ENCODE measurements around the gene TRAF4.

Gene TRAF4

DNA sequence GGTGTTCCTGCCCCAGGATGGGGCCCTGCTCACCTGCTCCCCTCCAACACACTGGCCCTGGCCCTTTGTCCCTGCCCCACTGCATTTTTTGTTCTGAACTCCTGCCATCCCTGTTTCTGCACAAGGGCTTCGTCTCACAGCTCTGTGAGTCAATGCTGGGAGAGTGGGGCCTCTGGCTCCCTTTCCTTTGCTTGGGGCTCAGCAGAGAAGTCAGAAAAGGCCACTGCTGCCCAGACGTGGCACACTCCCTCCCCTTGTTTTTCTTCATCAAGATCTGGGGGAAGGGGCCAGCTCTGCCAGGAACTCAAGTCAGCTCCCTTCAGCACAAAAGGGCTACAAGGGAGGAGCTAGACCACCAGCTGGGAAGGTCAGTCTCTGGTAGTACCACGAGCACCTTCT, 41.1 kb upstream of the TRAF4 start:
- Histone ChIP-seq H3K79me1 (ENCODE audit: low read length) (no peaks in the 10 kb centered on the region), H3K4me2 (ENCODE audit: low read length) (no peak overlapping the region), H2AK5ac (ENCODE audit: low read length) (no peak overlapping the region), H3K4ac (ENCODE audit: low read depth, low read length) (no peak overlapping the region), H2BK5ac (ENCODE audit: low read length) (no peak overlapping the region), H2BK15ac (replicated peaks; ENCODE audit: low read depth) (no peak overlapping the region), H3K36me3 (ENCODE audit: control insufficient read depth, insufficient read depth, low read length) (peaks cover 30% of the 10 kb centered on the region), H4K5ac (ENCODE audit: low read length) (no peak overlapping the region), H3K56ac (ENCODE audit: low read length) (no peak overlapping the region), H3K79me2 (ENCODE audit: control insufficient read depth, insufficient read depth, low read length) (no peaks in the 10 kb centered on the region), H2BK120ac (ENCODE audit: low read depth, low read length) (no peak overlapping the region), H3K4me3 (ENCODE audit: low read length) (no peak overlapping the region), H3K27ac (ENCODE audit: low read depth, low read length) (no peak overlapping the region), H3K27me3 (ENCODE audit: insufficient read depth, low read length, poor library complexity) (no peaks in the 10 kb centered on the region), H3K9ac (ENCODE audit: low read length) (no peak overlapping the region), H3K4me1 (ENCODE audit: control insufficient read depth, low read depth, low read length) (no peaks in the 10 kb centered on the region), H3K23ac (ENCODE audit: low read length) (no peak overlapping the region), H4K8ac (ENCODE audit: low read depth, low read length) (no peak overlapping the region), H3K18ac (ENCODE audit: low read length) (no peak overlapping the region)
- DNase-seq = no peak
- WGBS (ENCODE audit: extremely low coverage, insufficient coverage, low lambda C conversion rate) = no CpG with 5 or more reads among the region's 3 CpGs

DNA sequence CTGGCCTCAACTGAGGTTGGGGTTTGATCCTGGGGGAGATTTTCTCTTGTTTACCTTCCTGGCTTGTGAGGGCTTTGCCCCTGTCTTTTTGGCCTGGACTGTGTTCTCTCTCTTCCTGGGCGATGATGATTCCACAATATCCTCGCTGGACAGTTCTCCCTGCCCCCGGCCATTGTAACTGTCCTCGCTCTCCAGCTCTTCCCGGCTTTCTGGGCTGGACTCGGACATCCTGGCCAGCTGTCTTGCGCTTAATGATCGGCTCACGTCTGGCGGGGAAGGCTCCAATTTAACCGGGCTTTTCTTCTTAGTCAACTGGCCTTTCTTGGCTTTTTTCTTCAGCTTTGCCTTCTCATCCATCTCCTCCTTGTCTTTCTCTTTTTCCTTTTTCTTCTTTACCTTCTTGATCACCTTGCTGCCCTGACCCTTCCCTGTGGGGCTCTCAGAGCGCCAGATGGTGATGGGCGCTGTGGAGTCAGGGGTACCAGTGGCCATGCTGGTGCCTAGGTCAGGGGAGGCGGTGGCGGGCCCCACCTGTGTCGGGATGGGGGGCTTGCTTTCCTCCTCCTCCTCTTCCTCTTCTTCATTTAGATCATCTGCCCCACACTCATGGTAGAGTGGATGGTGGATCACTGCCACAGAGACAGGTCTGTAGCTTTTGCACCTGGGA, 40.1 kb upstream of the TRAF4 start:
- no peak overlapping the region for H3K4me3 ChIP-seq (ENCODE audit: low read length)
- no peak overlapping the region for H3K18ac ChIP-seq (ENCODE audit: low read length)
- H3K79me1 ChIP-seq (ENCODE audit: low read length) = no peaks in the 10 kb centered on the region

DNA sequence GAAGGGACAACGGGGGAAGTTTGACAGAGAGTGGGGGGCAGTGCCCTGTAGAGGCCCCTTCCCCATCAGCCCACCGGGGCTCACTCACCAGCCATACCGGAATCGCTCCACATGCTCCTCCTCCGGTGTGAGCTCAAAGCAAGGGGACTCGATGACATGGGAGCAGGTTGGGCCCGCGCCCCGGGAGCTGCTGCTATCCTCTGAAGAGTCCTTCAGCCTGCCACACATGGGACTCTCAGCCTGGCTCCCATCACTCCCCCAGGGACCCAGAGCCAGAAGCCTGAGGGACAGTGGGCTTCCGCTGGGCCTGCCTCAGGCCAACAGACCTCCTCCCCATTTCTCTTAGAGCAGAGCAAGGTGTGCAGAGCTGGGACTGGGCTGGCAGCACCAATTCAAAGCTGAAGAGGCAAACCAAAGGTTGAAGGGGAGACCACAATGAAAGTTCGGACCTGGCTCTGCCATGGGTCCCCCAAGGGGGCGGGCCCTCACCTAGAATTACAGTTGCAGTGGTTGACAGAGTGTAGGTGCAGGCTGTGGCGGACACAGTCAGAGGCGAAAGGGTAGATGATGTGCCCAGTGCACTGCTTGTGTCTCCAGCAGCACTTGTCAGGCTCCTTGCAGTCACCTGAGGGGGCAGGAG, 39.5 kb upstream of the TRAF4 start:
- no CpG with 5 or more reads among the region's 14 CpGs for WGBS (ENCODE audit: extremely low coverage, insufficient coverage, low lambda C conversion rate)

More for the DNA sequence above, 40.1 kb upstream of the TRAF4 start:
- no peak overlapping the region for H2BK5ac ChIP-seq (ENCODE audit: low read length)
- WGBS (ENCODE audit: extremely low coverage, insufficient coverage, low lambda C conversion rate) = no CpG with 5 or more reads among the region's 16 CpGs
- no peak overlapping the region for H3K27ac ChIP-seq (ENCODE audit: low read depth, low read length)
- H4K8ac ChIP-seq (ENCODE audit: low read depth, low read length) = no peak overlapping the region
- H3K4me2 ChIP-seq (ENCODE audit: low read length) = no peak overlapping the region
- H3K27me3 ChIP-seq (ENCODE audit: insufficient read depth, low read length, poor library complexity) = no peaks in the 10 kb centered on the region
- DNase-seq = no peak
- H3K4me1 ChIP-seq (ENCODE audit: control insufficient read depth, low read depth, low read length) = no peaks in the 10 kb centered on the region
- H3K23ac ChIP-seq (ENCODE audit: low read length) = no peak overlapping the region
- no peaks in the 10 kb centered on the region for H3K79me2 ChIP-seq (ENCODE audit: control insufficient read depth, insufficient read depth, low read length)
- H2AK5ac ChIP-seq (ENCODE audit: low read length) = no peak overlapping the region
- H4K5ac ChIP-seq (ENCODE audit: low read length) = no peak overlapping the region
- H3K9ac ChIP-seq (ENCODE audit: low read length) = no peak overlapping the region
- H3K36me3 ChIP-seq (ENCODE audit: control insufficient read depth, insufficient read depth, low read length) = peaks cover 24% of the 10 kb centered on the region
- H3K56ac ChIP-seq (ENCODE audit: low read length) = no peak overlapping the region
- H3K4ac ChIP-seq (ENCODE audit: low read depth, low read length) = no peak overlapping the region
- H2BK15ac ChIP-seq (replicated peaks; ENCODE audit: low read depth) = no peak overlapping the region
- no peak overlapping the region for H2BK120ac ChIP-seq (ENCODE audit: low read depth, low read length)

DNA sequence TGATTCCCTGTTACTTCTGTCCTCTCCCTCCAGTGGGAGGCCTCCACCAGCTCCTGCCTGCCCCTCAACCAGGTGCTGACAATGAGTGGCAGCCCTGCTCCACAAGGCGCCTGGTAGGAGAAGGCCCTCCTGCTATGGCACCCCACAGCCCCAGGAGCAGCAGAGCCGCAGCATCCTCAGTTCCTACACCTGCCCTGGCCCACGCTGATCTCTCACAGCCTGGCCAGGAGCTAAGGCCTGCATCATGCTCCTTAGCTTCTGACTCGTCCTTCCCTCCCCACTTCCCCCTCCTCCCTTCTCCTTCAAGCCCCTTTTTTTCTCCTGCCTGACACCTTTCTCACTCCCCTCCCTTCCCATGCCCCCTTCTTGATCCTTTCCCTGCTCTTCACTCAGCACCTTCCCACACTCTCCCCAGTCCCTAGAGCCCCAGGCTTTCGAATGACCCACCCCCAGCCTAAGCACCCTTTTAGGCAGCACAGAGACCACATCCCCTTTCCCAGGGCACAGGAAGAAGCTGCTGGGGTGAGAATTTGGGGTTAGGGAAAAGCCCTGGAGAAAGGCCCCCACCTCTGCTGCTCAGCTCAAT, 38.6 kb upstream of the TRAF4 start:
- Histone ChIP-seq H3K27me3 (ENCODE audit: insufficient read depth, low read length, poor library complexity) (no peaks in the 10 kb centered on the region), H3K36me3 (ENCODE audit: control insufficient read depth, insufficient read depth, low read length) (peaks cover 11% of the 10 kb centered on the region), H3K23ac (ENCODE audit: low read length) (no peak overlapping the region)

More for the DNA sequence above, 39.5 kb upstream of the TRAF4 start:
- Histone ChIP-seq H3K4me2 (ENCODE audit: low read length) (no peak overlapping the region), H3K18ac (ENCODE audit: low read length) (no peak overlapping the region), H3K23ac (ENCODE audit: low read length) (no peak overlapping the region), H3K27me3 (ENCODE audit: insufficient read depth, low read length, poor library complexity) (no peaks in the 10 kb centered on the region), H2BK5ac (ENCODE audit: low read length) (no peak overlapping the region), H3K36me3 (ENCODE audit: control insufficient read depth, insufficient read depth, low read length) (peaks cover 17% of the 10 kb centered on the region), H3K4ac (ENCODE audit: low read depth, low read length) (no peak overlapping the region), H3K4me1 (ENCODE audit: control insufficient read depth, low read depth, low read length) (no peaks in the 10 kb centered on the region), H2BK120ac (ENCODE audit: low read depth, low read length) (no peak overlapping the region), H4K5ac (ENCODE audit: low read length) (no peak overlapping the region), H2AK5ac (ENCODE audit: low read length) (no peak overlapping the region), H3K79me1 (ENCODE audit: low read length) (no peaks in the 10 kb centered on the region), H3K9ac (ENCODE audit: low read length) (no peak overlapping the region), H4K8ac (ENCODE audit: low read depth, low read length) (no peak overlapping the region), H3K27ac (ENCODE audit: low read depth, low read length) (no peak overlapping the region), H3K56ac (ENCODE audit: low read length) (no peak overlapping the region), H3K4me3 (ENCODE audit: low read length) (no peak overlapping the region), H3K79me2 (ENCODE audit: control insufficient read depth, insufficient read depth, low read length) (no peaks in the 10 kb centered on the region), H2BK15ac (replicated peaks; ENCODE audit: low read depth) (no peak overlapping the region)
- DNase-seq = no peak

DNA sequence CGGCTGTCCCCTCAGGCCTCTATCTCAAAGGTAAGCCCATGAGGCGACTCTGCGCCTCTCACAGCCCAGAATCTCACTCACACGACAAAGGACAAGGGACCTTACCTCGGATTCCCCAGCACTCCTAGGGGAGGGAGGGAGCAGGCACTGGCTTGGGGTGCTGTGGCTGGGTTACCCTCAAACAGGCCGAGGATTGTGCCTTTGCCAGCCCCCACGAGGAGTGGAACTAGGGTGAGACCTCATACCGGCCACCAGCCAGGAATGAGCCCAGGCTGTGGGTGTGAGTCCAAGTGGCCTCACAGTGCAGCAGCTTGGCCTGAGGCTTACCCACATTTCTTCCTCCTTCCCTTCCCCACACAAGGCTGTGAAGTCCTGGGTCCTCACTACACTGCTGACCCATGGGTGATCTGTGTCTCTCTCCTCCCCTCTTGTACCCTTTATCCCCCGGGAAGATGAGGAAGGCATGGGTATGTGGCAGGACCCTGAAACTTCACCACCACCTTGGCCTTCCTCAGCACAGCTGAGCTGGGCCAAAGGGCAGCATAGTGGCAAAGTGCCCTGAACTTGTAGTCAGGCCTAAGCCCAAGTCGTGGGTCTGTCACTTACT, 38.0 kb upstream of the TRAF4 start:
- Histone ChIP-seq H3K56ac (ENCODE audit: low read length) (no peak overlapping the region), H3K27ac (ENCODE audit: low read depth, low read length) (no peak overlapping the region), H2BK120ac (ENCODE audit: low read depth, low read length) (no peak overlapping the region), H3K4me3 (ENCODE audit: low read length) (no peak overlapping the region), H3K23ac (ENCODE audit: low read length) (no peak overlapping the region), H3K27me3 (ENCODE audit: insufficient read depth, low read length, poor library complexity) (no peaks in the 10 kb centered on the region), H4K8ac (ENCODE audit: low read depth, low read length) (no peak overlapping the region), H3K4ac (ENCODE audit: low read depth, low read length) (no peak overlapping the region), H3K18ac (ENCODE audit: low read length) (no peak overlapping the region), H2AK5ac (ENCODE audit: low read length) (no peak overlapping the region), H3K36me3 (ENCODE audit: control insufficient read depth, insufficient read depth, low read length) (peaks cover 6% of the 10 kb centered on the region), H3K9ac (ENCODE audit: low read length) (no peak overlapping the region), H3K4me2 (ENCODE audit: low read length) (no peak overlapping the region), H2BK15ac (replicated peaks; ENCODE audit: low read depth) (no peak overlapping the region), H4K5ac (ENCODE audit: low read length) (no peak overlapping the region), H3K4me1 (ENCODE audit: control insufficient read depth, low read depth, low read length) (no peaks in the 10 kb centered on the region), H2BK5ac (ENCODE audit: low read length) (no peak overlapping the region), H3K79me2 (ENCODE audit: control insufficient read depth, insufficient read depth, low read length) (peaks cover 2% of the 10 kb centered on the region), H3K79me1 (ENCODE audit: low read length) (peaks cover 4% of the 10 kb centered on the region)
- WGBS (ENCODE audit: extremely low coverage, insufficient coverage, low lambda C conversion rate) = no CpG with 5 or more reads among the region's 10 CpGs
- DNase-seq = no peak

More for the DNA sequence above, 38.6 kb upstream of the TRAF4 start:
- H3K9ac ChIP-seq (ENCODE audit: low read length) = no peak overlapping the region
- no peak overlapping the region for H4K5ac ChIP-seq (ENCODE audit: low read length)
- WGBS (ENCODE audit: extremely low coverage, insufficient coverage, low lambda C conversion rate) = no CpG with 5 or more reads among the region's 5 CpGs
- no peak overlapping the region for H3K4me3 ChIP-seq (ENCODE audit: low read length)
- H3K27ac ChIP-seq (ENCODE audit: low read depth, low read length) = no peak overlapping the region
- H3K4ac ChIP-seq (ENCODE audit: low read depth, low read length) = no peak overlapping the region
- peaks cover 2% of the 10 kb centered on the region for H3K79me2 ChIP-seq (ENCODE audit: control insufficient read depth, insufficient read depth, low read length)
- no peak overlapping the region for H2BK5ac ChIP-seq (ENCODE audit: low read length)
- H3K56ac ChIP-seq (ENCODE audit: low read length) = no peak overlapping the region
- H3K79me1 ChIP-seq (ENCODE audit: low read length) = peaks cover 4% of the 10 kb centered on the region
- H3K18ac ChIP-seq (ENCODE audit: low read length) = no peak overlapping the region
- H2AK5ac ChIP-seq (ENCODE audit: low read length) = no peak overlapping the region
- no peak overlapping the region for H2BK15ac ChIP-seq (replicated peaks; ENCODE audit: low read depth)
- no peak overlapping the region for H2BK120ac ChIP-seq (ENCODE audit: low read depth, low read length)
- no peak overlapping the region for H3K4me2 ChIP-seq (ENCODE audit: low read length)
- no peaks in the 10 kb centered on the region for H3K4me1 ChIP-seq (ENCODE audit: control insufficient read depth, low read depth, low read length)
- peak; percentile 30 for DNase-seq
- H4K8ac ChIP-seq (ENCODE audit: low read depth, low read length) = no peak overlapping the region
